HG02678 (cell line): ENCODE data around the gene FEN1.

Source experiments
- ATAC-seq: cut with Tn5 transposase; IDR thresholded peaks from one replicate; pipeline ENCODE4 v1.9.1; 2021; ENCODE audit warnings: mild to moderate bottlenecking, moderate library complexity; ENCODE audit not compliant: unreplicated experiment

Gene FEN1

DNA sequence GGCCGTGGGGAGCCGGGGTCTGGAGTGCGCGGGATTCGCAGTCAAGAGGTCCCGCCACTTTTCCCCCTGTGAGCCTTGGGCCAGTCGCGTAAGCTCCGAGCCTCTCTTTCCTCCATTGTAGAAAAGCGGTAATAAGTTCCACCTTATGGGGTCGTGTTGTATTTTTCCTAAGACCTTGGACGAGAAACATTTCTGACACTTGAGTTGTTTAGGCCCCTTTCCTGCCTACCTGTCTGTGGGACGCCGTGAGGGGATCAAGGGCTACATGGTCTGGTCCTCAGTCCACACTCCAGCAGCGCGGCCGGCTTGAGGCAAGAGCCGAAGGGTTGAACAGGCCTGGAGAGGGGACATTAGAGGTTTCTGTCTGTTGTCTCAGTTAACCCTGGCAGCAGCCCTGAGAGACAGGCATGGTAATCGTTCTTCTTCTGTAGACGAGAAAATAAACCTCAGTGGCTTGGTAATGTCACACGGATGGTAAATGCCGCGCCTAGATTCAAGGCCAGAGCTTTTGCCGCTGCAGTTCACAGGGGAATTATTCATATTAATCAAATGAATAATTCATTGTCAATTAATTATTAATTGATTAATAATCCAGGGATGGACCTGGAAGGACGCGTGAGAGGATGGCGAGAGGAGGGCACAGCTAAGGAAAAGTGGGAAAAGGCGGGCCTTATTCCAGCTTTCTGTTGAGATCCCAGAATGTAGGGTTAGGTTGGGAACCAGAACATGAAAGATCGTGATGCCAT lies 545 bp downstream of the FEN1 start:
- no peak for ATAC-seq

- ATAC-seq = no peak
Measured at GRCh38 chr11:61793829-61794204, 1.1 kb downstream of the FEN1 start.

- ATAC-seq = no peak
Measured at GRCh38 chr11:61794579-61794978, 1.9 kb downstream of the FEN1 start.

DNA sequence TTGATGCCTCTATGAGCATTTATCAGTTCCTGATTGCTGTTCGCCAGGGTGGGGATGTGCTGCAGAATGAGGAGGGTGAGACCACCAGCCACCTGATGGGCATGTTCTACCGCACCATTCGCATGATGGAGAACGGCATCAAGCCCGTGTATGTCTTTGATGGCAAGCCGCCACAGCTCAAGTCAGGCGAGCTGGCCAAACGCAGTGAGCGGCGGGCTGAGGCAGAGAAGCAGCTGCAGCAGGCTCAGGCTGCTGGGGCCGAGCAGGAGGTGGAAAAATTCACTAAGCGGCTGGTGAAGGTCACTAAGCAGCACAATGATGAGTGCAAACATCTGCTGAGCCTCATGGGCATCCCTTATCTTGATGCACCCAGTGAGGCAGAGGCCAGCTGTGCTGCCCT lies 2.7 kb downstream of the FEN1 start:
- ATAC-seq = no peak

GRCh38 chr11:61795876-61796526 lies 3.3 kb downstream of the FEN1 start:
- ATAC-seq = no peak

DNA sequence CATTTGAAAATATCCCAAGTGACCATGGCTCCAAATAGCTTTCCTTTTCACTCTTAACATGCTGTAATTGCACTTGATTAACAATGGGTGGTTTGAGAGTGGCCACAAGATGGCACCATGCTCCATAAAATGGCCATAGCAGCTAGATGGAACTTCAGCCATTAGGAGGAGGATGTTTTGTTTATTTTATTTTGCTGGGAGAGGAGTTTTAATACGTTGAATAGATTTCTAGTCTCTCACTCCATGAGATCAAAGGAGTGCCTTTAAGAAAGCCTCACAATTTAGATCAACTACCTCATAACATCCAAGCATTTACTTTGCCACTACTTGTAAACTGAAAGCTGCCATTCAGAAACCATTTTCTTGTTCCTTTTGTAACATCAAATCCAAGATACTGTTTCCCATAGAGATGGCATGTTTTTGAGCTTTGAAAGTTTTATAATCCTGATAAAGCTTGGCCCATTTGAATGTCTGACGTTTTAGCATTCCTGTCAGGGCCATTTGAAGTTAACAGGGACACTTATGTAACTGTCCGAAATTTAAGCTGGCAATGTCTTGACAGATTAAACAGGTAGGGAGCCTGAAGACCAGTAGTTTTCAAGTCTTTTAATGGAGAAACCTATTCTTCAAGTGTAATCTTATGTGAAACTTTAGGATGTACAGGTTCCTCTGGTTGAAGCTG lies 4.7 kb downstream of the FEN1 start:
- ATAC-seq = no peak

DNA sequence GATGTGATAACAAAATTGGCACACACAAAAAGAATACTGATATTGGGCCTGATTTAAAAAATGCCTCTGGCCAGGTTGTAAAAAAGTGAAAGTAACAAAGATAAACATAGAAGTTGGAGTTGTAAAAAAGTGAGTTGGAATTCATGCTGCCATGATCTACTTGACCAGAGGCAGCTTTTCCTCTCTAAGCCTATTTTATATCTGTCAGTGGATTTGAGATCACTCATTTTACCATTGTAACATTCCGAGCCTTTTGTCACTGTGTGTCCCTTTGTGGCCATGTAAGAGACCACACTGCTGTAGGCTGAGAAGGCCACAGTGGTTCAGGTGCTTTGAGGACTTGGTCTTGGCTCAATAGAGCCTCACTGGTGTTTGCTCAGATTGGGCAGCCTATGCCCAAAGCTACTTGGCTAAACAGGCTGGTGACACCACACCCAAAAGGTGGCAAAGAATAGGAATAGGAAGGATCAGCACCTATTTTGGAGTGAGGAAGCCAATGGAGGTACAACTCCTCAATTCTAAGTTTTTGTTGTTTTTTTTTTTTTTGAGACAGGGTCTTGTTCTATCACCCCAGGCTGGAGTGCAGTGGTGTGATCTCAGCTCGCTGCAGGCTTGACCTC lies 7.1 kb downstream of the FEN1 start:
- no peak for ATAC-seq

GRCh38 chr11:61800331-61801281 lies 7.9 kb downstream of the FEN1 start:
- no peak for ATAC-seq

- no peak for ATAC-seq
Measured at GRCh38 chr11:61802605-61803004, 9.9 kb downstream of the FEN1 start.

DNA sequence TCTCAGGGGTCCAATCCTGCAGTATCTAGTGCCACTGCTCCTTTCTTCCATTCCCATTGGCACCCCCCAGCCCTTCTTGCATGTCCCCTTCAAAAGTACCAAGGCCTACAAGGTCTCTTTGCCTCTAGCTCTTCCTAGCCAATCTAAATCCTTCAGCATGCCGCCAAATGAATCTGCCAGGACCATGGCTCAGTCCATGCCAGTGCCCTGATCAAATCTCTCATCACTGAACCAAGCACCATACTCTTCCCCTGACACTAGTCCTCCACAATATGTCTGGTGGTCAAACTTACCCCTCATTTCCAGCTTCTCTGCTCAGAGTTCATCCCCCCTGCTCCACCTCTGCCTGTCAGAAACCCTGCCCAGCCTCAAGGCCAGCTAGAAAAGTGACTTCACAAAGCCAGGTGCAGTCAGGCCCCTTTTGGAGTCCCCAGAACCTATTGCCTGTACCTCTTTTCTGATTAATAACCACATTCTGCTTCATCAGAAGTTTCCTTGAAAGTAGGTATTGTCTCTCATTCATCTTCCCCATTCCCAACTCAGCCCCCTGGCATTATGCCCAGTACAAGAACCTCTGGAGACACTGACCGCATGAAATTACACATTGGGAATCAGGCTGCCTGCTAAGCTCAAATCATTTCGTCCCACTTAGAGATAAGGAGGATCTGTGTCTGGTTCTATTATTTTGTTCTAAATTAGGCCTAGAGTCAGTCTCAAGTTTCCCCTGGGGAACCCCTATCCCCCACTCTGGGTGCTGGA lies 11.4 kb downstream of the FEN1 start:
- ATAC-seq = no peak

GRCh38 chr11:61805146-61805545 lies 12.4 kb downstream of the FEN1 start:
- no peak for ATAC-seq

DNA sequence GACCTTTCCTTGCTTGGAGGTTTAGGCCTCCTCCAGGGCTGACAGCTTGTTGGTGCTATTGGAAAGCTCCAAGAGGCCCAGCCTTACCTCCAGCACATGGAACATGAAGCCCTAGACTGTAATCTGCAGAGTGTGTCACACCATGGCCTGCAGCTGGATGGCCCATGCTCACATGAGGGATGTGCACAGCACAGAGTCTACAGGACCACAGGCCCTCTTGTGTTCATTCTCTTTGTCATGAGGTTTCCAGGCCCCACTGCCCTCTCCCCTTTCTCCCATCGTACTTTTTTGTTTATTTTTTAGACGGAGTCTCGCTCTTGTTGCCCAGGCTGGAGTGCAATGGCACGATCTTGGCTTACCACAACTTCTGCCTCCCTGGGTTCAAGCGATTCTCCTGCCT lies 14.1 kb downstream of the FEN1 start:
- no peak for ATAC-seq

DNA sequence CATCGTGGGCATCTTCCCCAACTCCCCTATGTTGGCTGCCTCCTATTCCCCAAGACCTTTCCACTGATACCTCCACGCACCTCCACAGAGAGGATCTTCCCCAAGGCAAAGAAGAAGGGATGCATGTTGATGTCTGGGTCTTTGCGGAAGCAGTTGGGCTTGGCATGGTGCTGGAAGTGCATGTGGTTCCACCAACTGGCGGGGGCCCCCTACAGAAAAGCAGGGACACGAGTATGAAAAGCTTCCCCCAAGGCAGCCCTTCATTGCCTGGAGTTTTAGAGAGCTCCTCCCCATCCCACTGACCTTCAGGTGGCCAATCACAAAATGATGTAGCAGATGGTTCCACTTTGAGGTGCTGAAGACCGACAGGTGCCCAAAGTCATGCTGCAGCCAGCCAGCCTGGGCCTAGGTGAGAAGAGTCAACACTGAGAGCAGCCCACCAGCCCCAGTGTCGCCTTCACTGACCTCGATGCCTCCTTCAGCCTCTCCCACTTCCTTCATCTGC lies 18.0 kb downstream of the FEN1 start:
- ATAC-seq = no peak

DNA sequence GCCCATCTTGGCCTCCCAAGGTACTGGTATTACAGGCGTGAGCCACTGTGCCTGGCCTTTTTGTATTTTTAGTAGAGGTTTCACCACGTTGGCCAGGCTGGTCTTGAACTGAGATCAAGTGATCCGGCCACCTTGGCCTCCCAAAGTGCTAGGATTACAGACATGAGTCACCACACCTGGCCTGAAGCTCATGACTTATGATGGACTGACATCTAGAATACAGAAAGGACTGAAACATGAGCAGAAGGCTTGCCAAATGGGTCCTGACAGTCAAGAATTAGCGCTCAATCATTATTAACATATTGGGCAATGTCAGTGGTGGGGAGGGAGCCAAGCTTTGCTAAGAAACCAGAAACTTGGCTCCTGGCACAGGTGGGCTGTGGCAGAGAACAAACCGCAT lies 19.1 kb downstream of the FEN1 start:
- no peak for ATAC-seq

- no peak for ATAC-seq
Measured at GRCh38 chr11:61812736-61813411, 20.2 kb downstream of the FEN1 start.

- no peak for ATAC-seq
Measured at GRCh38 chr11:61814247-61814957, 21.7 kb downstream of the FEN1 start.

DNA sequence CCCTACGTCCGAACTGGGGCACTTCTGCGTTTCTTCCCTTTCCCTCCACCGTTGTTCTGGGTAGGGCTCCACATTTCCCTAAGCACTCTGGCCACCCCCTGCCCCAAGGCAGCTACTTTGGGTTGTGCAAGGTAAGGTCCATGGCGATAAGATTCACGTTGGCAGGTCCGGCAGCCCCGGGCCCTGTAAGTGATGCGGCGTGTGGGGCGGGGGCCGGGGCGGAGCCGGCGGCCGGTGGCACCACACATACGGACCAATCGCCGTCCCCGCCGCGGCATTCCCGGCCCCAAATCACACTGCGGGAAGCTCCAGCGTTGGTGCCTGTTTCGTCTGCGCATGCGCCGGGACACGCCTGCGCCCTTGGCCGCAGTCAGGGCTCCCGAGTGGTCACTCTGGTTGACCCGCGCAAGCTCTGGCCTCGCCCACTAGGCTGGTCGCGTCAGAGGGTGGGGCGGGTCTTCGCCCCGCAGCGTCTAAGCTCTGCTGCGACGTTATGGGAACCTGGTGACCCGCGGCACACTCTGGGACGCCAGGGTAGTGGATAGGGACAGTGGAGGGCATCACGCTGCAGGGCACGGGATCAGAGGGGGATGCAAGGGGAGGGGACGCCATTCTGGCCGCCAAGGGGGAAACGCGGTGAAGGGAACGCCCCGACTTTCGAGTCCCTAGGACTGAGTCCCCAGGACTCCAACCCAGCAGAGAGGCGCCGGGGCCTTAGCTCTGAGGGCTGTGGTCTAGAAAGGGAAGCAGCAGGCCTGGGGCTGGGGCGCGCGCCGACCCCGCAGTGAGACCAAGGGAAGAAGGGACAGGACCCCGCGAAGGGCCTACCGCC lies 22.5 kb downstream of the FEN1 start:
- peak; percentile 57 for ATAC-seq
